Chondrocyte (in vitro differentiated cells): ENCODE data around the gene MAP2K3. TPM values are rescaled to one million over a fixed set of nuclear protein-coding genes. Genes with fewer than 3 reads are reported as not detected.
A peak's percentile ranks its signal among the peaks of the same experiment; 100 is the strongest.
"Not testable (repeated sequence)": the region's sequence is repeated elsewhere in the genome, so short reads cannot be mapped to it uniquely, and the experiment has no call there.

Source experiments
- DNase-seq: peaks from one replicate; pipeline ENCODE4 v3.0.0; 2021; ENCODE audit warnings: mixed read lengths, low spot score
- H3K27ac Mint-ChIP-seq: one replicate; pipeline ENCODE4 v1.8.0; 2021; ENCODE audit warnings: mild to moderate bottlenecking, moderate library complexity, mixed read lengths; ENCODE audit not compliant: unreplicated experiment
- H3K27me3 Mint-ChIP-seq: 2 replicates; pipeline ENCODE4 v1.8.0; 2021; ENCODE audit warnings: low read depth, mixed read lengths
- H3K36me3 Mint-ChIP-seq: 2 replicates; pipeline ENCODE4 v1.8.0; 2021; ENCODE audit warnings: low read depth, mixed read lengths
- H3K4me1 Mint-ChIP-seq: 2 replicates; pipeline ENCODE4 v1.8.0; 2021; ENCODE audit warnings: low read depth, mild to moderate bottlenecking, mixed read lengths
- H3K4me3 Mint-ChIP-seq: one replicate; pipeline ENCODE4 v1.8.0; 2021; ENCODE audit warnings: mild to moderate bottlenecking, moderate library complexity, mixed read lengths; ENCODE audit not compliant: unreplicated experiment
- H3K9me3 Mint-ChIP-seq: 2 replicates; pipeline ENCODE4 v1.8.0; 2021; ENCODE audit warnings: low read depth, mixed read lengths
- CTCF ChIP-seq: fragments of 200-600 bp; sonication (generic); IDR thresholded peaks from 2 replicates; pipeline ENCODE4 v1.5.0; 2021; ENCODE audit warnings: antibody characterized with exemption, mild to moderate bottlenecking, moderate library complexity
- total RNA-seq: library from RNA; stranded (reverse); gene quantifications from 3 replicates; pipeline ENCODE4 v1.2.1, GENCODE V29; 2021

Gene MAP2K3
- total RNA-seq, 1 donor from 2014 or later: 35.9 TPM

- no peaks in the 10 kb centered on the region for H3K27me3 Mint-ChIP-seq
Observed at GRCh38 chr17:21313320-21313719, 28.8 kb downstream of the MAP2K3 start.

GRCh38 chr17:21313761-21314160 lies 29.2 kb downstream of the MAP2K3 start:
- not testable (repeated sequence) for H3K4me3 Mint-ChIP-seq, H3K4me1 Mint-ChIP-seq, H3K9me3 Mint-ChIP-seq, H3K27ac Mint-ChIP-seq, H3K27me3 Mint-ChIP-seq
- peaks cover 11% of the 10 kb centered on the region for H3K36me3 Mint-ChIP-seq
- peak; percentile 14 for DNase-seq

More at GRCh38 chr17:21313320-21313719, 28.8 kb downstream of the MAP2K3 start:
- no peak for TF ChIP-seq CTCF
- DNase-seq: peak; percentile 38
- Mint-ChIP-seq H3K36me3 (peaks cover 13% of the 10 kb centered on the region), H3K4me1 (no peaks in the 10 kb centered on the region), H3K4me3 (no peak overlapping the region), H3K9me3 (peaks cover 5% of the 10 kb centered on the region), H3K27ac (no peak overlapping the region)

- not testable (repeated sequence) for H3K9me3 Mint-ChIP-seq, H3K27ac Mint-ChIP-seq, H3K36me3 Mint-ChIP-seq, H3K27me3 Mint-ChIP-seq, H3K4me3 Mint-ChIP-seq, H3K4me1 Mint-ChIP-seq
- DNase-seq: peak; percentile 69
Observed at GRCh38 chr17:21314261-21314664, 29.8 kb downstream of the MAP2K3 start.

GRCh38 chr17:21314701-21315111 lies 30.2 kb downstream of the MAP2K3 start:
- not testable (repeated sequence) for H3K9me3 Mint-ChIP-seq, H3K27me3 Mint-ChIP-seq, H3K4me3 Mint-ChIP-seq, H3K4me1 Mint-ChIP-seq, H3K36me3 Mint-ChIP-seq, H3K27ac Mint-ChIP-seq
- DNase-seq: peak; percentile 44

- not testable (repeated sequence) for H3K4me3 Mint-ChIP-seq, H3K27me3 Mint-ChIP-seq, H3K4me1 Mint-ChIP-seq, H3K9me3 Mint-ChIP-seq, H3K36me3 Mint-ChIP-seq, H3K27ac Mint-ChIP-seq
- peak; percentile 60 for DNase-seq
Observed at GRCh38 chr17:21315246-21316000, 30.9 kb downstream of the MAP2K3 start.

GRCh38 chr17:21316212-21316886 lies 31.8 kb downstream of the MAP2K3 start:
- not testable (repeated sequence) for H3K4me1 Mint-ChIP-seq, H3K27me3 Mint-ChIP-seq, H3K4me3 Mint-ChIP-seq, DNase-seq, H3K9me3 Mint-ChIP-seq, H3K27ac Mint-ChIP-seq, H3K36me3 Mint-ChIP-seq
- TF ChIP-seq CTCF: peak; percentile 56

- TF ChIP-seq CTCF: peak; percentile 53
- not testable (repeated sequence) for H3K4me3 Mint-ChIP-seq, H3K27me3 Mint-ChIP-seq, H3K27ac Mint-ChIP-seq, H3K4me1 Mint-ChIP-seq, H3K36me3 Mint-ChIP-seq, H3K9me3 Mint-ChIP-seq
- peak; percentile 55 for DNase-seq
Observed at GRCh38 chr17:21316887-21317500, 32.5 kb downstream of the MAP2K3 start.

GRCh38 chr17:21317821-21318220 lies 33.3 kb downstream of the MAP2K3 start:
- H3K4me1 Mint-ChIP-seq, H3K4me3 Mint-ChIP-seq, H3K27ac Mint-ChIP-seq, H3K9me3 Mint-ChIP-seq, H3K36me3 Mint-ChIP-seq, H3K27me3 Mint-ChIP-seq: not testable (repeated sequence)
- peak; percentile 94 for DNase-seq
